Iris pigment epithelial cell (primary cell): ENCODE results near the gene TSPAN9.

Experiments used
- DNase-seq: peaks from one replicate; pipeline ENCODE4 v3.0.0-alpha.2; 2011; ENCODE audit warnings: low read depth

The TSPAN9 gene

DNA sequence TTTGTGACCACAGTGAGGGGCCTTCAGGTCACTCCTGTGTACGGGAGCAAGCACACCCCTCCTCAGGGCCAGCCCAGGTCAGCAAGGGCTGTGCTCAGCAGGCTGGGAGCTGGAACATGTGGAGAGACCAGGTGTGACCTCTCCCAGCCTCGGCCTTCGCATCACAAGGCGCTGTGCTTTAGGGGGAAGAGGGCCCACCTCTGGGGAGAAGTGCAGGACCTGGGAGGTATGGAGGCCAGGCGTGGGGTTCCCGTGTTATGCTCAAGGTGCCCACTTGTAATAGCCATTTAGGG is 219.2 kb downstream of the TSPAN9 start:
- DNase-seq: no peak

DNA sequence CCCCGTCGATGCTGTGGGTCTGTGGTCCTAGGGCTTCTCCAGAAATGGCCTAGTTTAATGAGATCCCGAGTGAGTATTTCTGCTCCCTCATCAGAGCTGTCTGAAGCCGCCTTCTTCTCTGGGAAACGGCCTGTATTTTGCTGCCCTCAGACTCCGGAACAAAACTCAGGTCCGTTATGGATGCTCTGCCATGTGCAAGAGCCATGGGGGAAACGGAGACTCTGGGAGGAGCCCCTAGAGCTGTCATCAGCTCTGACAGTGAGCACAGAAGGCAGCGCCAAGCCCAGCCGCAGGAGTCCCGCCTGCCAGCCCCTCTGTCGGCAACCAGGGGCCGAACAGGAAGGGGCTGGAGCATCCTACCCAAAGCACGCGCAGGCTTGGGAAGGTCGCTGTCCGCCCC is 221.4 kb downstream of the TSPAN9 start:
- no peak for DNase-seq

- DNase-seq: peak; percentile 90
These were observed 223.0 kb downstream of the TSPAN9 start for GRCh38 chr12:3299929-3300832.

DNA sequence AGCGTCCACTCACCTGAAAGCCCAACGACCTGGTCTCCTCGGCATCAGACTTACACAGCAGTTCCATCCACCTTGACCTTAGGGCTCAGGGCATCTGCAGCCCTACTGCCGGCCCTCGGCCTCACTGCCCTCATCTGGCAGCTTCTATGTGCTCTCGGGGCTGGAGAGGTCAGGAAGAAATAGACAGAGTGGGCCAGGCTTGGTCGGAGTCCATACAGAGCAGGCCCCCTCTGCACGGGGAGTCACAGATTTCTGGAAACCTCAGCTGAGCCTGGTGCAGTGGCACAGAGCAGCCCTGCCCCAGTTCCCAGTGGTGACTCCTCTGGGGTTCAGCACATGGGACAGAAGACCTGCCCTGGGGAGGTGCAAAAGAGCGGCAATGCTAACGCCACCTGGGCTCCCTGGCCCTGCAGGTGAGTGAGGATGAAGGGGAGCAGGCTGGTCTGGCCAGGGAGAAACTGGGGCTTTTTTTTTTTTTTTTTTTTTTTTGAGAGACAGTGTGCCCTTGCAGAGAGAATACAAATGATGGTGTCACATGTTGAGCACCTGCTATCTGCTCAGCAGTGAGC is 223.7 kb downstream of the TSPAN9 start:
- no peak for DNase-seq

DNA sequence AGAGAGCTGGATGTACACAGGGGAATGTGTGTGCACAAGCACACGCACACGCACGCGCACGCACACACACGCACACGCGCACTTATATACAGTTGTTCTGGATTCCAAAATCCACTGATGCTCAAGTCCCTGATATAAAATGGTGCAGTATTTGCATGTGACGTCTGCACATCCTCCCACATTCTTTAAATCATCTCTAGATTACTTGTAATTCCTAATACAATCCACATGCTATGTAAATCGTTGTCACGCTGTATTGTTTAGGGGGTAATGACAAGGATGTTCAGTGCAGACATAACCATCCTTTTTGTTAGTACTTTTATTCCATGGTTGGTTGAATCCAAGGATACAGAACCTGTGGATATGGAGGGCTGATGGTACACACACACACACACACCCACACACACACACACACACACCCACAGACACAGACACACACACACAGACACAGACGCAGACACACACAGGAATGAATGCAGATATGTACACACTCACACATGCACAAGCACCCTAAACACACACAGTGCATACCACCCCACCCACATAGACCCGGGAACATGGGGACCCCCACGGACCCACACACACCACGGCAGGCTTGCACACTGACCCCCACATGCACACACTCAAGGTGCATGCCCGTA is 225.3 kb downstream of the TSPAN9 start:
- no peak for DNase-seq

DNA sequence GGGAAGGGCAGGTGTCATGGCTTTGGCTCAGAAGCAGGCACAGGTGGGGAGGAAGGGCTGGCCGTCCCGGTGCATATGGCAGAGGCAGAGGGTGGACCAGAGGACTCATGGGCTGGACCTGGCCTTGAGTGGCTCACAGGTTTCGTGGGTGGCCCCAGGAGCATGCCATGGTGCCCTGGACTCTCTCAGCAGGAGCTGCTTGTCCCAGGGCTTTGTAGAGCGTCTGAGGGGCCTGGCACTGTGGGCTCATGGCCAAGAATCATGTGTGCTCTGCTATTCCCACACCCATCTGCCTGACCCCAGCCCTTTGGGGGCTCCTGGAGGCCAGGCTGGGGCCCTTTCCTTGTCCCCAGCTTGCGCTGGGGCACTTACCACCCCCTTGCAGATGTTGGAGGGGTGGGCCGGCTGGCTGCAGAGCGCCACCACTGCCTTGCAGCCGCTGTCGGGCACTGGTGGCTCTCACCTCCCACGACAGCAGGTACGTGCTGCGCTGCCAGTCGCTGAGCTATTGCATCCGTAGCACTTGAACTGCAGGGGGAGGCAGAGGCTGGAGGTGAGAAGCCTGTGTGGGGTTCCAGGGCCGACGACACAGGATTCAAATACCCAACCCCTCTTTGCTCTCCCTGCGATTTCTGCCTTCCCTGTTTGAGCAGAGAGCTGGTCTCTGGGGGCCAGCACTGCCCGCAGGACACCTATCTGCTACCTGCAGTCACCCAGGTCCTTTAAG is 226.4 kb downstream of the TSPAN9 start:
- DNase-seq: no peak

DNA sequence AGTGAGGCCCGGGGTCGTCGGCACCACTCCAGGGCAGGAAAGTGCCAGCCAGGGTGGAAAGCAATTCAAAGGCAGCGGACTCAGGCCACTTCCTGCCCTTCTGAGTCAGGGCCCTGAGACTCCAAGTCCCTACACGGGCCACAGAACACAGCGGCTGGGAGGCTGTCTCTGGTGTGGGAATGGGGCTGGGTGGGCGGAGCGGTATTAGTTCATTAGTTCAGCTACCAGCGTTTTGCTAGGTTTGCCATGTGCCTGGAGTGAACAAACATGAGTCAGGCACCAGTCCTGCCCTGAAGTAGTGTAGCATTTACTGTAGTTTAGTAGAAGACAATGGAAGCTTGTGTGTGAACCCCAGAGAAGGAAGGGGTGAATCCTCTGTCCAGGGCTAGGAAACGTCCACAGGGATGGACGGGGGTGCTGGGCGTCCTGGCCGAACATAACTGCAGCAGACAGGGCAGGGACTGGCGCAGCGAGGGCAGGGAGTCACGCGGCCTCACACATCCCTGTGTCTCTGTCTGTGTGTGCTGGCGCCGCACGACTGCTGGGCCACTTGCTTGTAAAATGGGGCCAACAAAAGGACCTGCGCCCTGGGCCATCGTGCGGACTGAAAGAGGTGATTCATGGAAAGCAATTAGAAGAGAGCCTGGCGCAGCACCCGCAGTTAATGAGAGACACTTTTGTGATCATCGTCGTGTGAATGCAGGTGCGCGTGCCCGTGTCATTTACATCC is 227.4 kb downstream of the TSPAN9 start:
- peak; percentile 78 for DNase-seq

DNA sequence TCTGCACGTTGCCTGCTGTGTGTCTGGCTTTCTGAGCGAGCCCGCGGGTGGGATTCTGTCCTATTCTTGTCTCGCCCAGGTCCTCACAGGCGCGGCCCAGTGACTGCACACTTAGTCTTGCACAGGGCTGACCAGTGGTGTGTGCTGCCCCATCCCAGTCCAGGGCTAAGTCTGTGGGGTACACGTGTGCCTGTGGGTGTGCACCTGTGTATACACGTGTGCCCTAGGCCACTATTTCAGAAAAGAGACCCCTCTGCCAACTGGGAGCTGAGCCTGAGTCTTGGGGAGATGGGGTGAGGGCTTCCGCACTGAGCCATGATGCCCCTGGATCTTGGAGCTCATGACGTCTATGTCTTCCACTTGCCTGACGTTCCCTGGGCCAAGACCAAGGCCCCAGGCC is 228.3 kb downstream of the TSPAN9 start:
- DNase-seq: no peak

DNA sequence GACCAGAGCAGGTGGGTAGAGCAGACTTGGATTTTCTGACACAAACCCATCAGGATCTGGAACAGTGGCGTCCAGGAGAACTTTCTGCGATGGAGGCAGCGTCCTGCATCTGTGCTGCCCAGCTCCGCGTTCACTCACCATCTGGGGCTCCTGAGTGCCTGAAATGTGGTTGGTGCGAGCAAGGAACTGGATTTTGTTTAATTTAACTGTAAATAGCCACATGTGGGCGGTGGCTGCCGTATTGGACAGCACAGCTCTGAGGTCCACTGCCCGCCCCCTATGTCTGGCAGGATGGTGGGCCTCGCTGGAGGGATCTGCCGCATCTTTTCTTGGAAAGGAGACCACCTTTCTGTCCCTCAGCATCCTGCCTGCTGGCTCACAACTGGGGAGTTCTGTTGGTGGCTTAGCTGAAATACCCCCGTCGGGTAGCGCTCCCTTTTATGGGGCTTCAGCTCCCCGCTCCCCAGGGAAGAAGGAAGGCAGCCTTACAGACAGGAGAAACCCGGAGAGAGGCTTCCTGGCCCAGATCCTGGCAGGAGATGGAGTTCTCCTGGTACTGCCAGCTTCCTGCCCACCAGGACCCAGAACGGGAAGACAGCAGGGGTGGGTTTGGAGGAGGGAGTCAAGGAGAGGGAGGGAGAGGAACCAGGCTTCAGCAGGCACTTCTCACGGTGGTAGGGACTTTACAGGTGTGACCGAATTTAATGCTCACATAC is 228.9 kb downstream of the TSPAN9 start:
- no peak for DNase-seq

DNA sequence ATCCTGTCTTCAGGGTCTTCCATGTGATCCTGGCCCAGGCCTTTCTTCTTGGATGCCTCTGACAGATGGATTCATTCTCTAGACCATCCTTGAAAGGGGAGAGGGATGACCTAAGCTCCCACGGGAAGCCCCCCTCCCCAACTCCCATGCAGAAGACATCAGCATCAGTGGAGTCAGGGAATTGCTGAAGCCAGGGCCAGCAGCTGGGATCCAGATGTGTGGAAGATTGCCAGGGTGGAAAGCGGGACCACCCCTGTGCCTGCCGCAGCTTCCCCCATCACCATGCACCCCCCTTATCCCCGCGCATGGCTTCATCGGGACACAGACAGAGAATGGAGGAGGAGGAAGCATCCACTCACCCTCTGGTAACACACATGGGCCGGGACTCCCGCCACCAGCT is 230.2 kb downstream of the TSPAN9 start:
- no peak for DNase-seq

DNA sequence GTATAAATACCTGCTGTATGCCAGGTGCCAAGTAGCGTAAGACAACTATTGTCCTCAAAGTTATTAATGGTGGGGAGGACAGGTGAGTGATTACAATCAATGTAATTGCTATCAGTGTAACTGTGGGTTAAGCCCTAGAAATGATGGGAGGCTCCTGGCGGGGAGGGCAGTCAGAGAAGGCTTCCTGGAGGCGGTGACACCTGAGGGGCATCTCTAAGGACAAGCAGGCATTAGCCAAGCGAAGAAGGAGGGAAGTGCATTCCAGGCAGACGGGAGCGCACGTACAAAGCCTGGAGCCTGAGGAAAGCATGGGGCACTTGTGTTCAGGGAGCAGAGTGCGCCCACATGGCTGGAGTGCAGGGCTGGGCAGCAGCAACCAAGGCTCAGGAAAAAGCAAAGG is 230.9 kb downstream of the TSPAN9 start:
- DNase-seq: no peak

- DNase-seq: no peak
These were observed 231.4 kb downstream of the TSPAN9 start for GRCh38 chr12:3308609-3309008.

GRCh38 chr12:3309805-3310204 is 232.6 kb downstream of the TSPAN9 start:
- no peak for DNase-seq

DNA sequence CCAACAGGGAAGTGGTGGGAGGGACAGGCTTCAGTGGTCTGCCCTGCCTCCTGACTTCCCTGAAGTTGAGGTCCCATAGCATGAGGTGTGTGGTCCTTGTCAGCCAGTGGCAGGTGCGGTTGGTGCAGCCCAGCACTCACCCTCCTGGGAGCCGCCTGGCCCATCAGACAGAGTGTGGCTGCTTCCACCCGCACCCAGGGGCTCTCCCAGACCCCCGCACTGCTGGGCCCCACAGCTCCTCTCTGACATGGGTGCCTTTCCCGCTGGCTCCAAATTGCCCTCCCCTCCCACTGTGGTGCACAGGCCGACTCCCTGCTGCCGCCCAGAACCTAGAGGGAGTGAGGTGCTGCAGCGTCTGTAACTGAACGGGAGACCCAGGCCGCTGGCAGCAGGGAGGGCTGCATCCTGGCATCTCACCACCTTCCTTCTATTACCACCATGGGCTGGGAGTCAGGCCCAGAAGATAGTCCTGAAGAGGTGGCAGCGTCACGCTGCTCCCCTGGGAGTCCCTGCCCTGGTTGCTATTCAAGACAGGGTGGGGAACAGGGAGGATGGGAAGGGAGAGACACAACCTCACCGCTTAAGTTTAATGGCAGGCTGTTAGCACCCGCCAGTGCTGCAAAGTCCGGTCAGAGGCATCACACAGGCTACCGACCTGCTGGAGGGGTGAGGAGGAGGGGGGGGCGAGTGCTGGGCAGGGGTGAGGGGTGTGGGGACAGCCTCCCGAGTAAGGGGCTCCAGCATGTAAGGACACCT is 233.3 kb downstream of the TSPAN9 start:
- no peak for DNase-seq

DNA sequence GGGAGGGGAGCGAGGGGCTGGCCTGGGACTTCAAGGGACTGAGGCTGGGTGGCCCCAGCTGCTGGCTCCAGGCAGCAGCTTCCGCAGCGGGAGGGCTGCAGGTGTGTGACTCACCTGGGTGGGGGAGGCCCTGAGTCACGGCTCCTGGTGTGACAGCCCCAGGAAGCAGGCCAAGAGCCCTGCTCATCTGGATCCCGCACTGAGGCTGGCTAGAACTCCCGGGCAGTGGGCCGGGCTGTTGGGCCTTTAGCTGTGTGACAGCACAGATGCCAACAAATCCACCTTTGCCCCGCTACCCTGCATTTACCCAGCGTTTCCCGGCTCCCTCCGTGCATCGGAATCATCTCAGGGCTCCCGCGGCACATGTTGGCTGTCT is 233.8 kb downstream of the TSPAN9 start:
- no peak for DNase-seq

- DNase-seq: no peak
These were observed 234.4 kb downstream of the TSPAN9 start for GRCh38 chr12:3311491-3312103.

- DNase-seq: peak; percentile 60
These were observed 235.9 kb downstream of the TSPAN9 start for GRCh38 chr12:3313066-3313465.

- no peak for DNase-seq
These were observed 236.8 kb downstream of the TSPAN9 start for GRCh38 chr12:3313675-3314663.

GRCh38 chr12:3315201-3315661 is 238.1 kb downstream of the TSPAN9 start:
- DNase-seq: peak; percentile 27
